Measurements from ENCODE around the gene PLPP3. TPM values are rescaled to one million over a fixed set of nuclear protein-coding genes. Genes with fewer than 3 reads are reported as not detected.

Gene PLPP3
- total RNA-seq, 2 experiments from 2014 or later, result not detected

DNA sequence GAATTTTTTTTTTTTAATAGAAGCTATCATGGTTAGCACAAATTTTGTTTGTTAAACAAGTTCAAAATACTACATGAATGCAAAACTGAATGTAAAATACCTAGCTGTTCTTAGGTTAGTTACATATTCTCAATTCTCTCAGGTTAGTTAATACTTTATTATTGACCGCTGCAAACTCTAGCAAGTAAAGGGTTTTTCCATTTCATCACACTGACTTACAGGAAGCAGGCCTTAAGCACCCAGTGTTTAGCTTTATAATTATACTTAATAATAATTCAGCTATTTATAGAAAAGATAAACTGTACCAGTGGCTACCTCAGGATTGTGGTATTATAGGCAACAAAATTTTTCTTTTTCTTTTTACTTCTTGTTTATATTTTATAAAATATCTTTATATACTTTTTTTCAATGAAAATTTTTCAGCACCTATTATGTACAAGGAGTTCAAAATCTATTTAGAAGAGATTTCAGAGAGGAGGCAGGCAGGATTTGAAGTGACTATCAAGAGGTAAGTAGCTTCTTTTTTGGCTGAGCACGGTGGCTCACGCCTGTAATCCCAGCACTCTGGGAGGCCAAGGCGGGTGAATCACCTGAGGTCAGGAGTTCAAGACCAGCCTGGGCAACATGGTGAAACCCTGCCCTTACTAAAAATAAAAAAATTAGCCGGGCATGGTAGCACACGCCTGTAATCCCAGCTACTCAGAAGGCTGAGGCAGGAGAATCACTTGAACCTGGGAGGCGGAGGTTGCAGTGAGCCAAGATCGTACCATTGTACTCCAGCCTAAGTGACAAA, 17.9 kb downstream of the PLPP3 start:
- ChIA-PET POLR2A (no interaction called here), CTCF (no interaction called here)
- no peaks in the 10 kb centered on the region for H3K9me3 Mint-ChIP-seq (ENCODE audit: low read depth)
- no peak overlapping the region for H3K4me3 Mint-ChIP-seq
- no peak overlapping the region for H3K27ac Mint-ChIP-seq
- intact Hi-C loops (cut with DNase I, micrococcal nuclease), result no loop called here
- DNase-seq, result no peak
- peaks cover 2% of the 10 kb centered on the region for H3K27me3 Mint-ChIP-seq
- ATAC-seq, result no peak
- no peaks in the 10 kb centered on the region for H3K36me3 Mint-ChIP-seq (ENCODE audit: low read depth)
- no peaks in the 10 kb centered on the region for H3K4me1 Mint-ChIP-seq

DNA sequence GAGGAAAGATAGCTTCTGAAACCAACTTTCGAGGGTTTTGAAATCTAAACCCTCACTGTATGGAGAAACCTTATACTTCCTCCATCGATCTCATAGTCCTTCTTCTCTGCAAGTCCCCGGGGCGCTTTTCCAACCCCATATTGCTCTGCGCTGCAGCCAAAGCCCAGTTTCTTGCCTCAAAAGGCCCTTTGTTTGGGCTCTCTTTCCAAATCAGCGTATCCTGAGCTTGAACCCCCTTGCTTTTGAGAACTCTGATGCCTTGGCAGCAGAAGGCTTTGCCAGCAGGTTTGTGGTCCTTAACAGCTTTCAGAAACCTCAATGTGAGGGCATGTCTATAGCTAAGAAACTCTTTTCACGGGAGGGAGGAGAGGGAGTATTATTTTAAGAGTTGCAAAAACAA, 21.6 kb downstream of the PLPP3 start:
- ChIA-PET CTCF (no interaction called here), POLR2A (no interaction called here)
- Mint-ChIP-seq H3K27me3 (no peaks in the 10 kb centered on the region), H3K27ac (no peak overlapping the region), H3K4me3 (no peak overlapping the region), H3K4me1 (no peaks in the 10 kb centered on the region), H3K9me3 (ENCODE audit: low read depth) (no peaks in the 10 kb centered on the region), H3K36me3 (ENCODE audit: low read depth) (no peaks in the 10 kb centered on the region)
- no peak for ATAC-seq
- intact Hi-C loops (cut with DNase I, micrococcal nuclease), result no loop called here
- DNase-seq, result no peak

DNA sequence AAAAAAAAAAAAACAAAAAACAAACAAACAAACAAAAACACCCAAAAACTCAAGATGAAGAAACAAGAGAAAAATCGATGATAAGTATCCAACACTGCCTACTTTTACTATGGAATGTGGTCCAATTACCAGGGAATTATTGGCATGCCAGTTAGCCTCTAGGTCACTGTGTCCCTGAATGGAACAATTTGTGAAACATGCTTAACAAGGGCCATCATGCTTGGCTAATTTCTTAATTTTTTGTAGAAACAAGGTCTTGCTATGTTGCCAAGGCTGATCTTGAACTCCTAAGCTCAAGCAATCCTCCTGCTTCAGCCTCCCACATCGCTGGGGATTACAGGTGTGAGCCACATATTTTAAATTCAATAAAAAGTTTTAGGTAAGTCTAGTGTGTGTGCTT, 23.9 kb downstream of the PLPP3 start:
- POLR2A ChIA-PET, result no interaction called here
- intact Hi-C loops (cut with DNase I, micrococcal nuclease), result no loop called here
- Mint-ChIP-seq H3K27me3 (no peaks in the 10 kb centered on the region), H3K9me3 (ENCODE audit: low read depth) (no peaks in the 10 kb centered on the region), H3K27ac (no peak overlapping the region), H3K4me3 (no peak overlapping the region), H3K4me1 (no peaks in the 10 kb centered on the region), H3K36me3 (ENCODE audit: low read depth) (no peaks in the 10 kb centered on the region)
- ATAC-seq (no peak), DNase-seq (no peak)
- CTCF ChIA-PET, result no interaction called here

DNA sequence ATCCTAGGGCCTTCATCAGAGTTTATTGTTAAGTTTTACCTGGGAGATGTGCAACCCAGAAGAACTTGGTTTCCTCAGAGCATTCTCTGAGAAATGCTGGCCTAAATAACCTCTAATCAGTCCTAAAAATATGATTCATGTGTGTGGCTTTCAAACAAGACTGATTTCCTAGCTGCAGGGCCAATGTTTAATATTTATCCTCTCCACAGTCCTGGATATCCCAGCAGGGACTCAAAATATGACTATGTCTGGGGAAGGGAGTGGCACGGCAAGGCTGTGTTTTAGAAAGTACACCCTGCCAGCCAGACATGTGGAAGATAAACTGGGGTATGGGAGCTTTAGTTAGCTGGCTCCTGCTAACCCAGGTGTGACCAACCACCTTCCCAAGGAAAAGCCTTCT, 26.3 kb downstream of the PLPP3 start:
- POLR2A ChIA-PET, result no interaction called here
- intact Hi-C loops (cut with DNase I, micrococcal nuclease), result no loop called here
- Mint-ChIP-seq H3K27ac (no peak overlapping the region), H3K36me3 (ENCODE audit: low read depth) (no peaks in the 10 kb centered on the region), H3K4me1 (no peaks in the 10 kb centered on the region), H3K4me3 (no peak overlapping the region), H3K9me3 (ENCODE audit: low read depth) (no peaks in the 10 kb centered on the region), H3K27me3 (no peaks in the 10 kb centered on the region)
- CTCF ChIA-PET, result no interaction called here
- no peak for ATAC-seq
- DNase-seq, result no peak

GRCh38 chr1:56552349-56552748, 27.0 kb downstream of the PLPP3 start:
- intact Hi-C loops (cut with DNase I, micrococcal nuclease), result no loop called here
- ChIA-PET CTCF (no interaction called here), POLR2A (no interaction called here)
- Mint-ChIP-seq H3K27me3 (no peaks in the 10 kb centered on the region), H3K36me3 (ENCODE audit: low read depth) (no peaks in the 10 kb centered on the region), H3K4me3 (no peak overlapping the region), H3K9me3 (ENCODE audit: low read depth) (no peaks in the 10 kb centered on the region), H3K27ac (no peak overlapping the region), H3K4me1 (no peaks in the 10 kb centered on the region)
- ATAC-seq (no peak), DNase-seq (no peak)

DNA sequence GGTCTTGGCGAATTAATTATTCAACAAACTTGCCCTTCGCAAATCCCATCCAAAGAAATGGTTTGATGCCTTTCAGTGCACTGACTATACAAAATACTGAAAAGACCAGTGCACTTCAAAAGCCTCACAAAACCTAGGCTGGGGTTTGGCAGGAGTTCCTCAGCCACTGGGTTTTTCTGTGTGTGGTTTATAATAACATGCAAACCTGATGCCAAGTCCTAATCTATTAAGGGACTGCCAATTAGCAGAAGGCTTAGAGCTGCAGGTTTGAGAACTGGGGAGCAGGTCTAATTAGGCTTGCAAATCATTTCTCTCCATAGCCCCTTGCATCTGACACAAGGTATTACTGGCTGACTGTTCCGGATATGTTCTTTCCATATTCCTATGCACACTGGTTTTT, 27.7 kb downstream of the PLPP3 start:
- ChIA-PET CTCF (no interaction called here), POLR2A (no interaction called here)
- H3K36me3 Mint-ChIP-seq (ENCODE audit: low read depth), result no peaks in the 10 kb centered on the region
- ATAC-seq (no peak), DNase-seq (no peak)
- no peaks in the 10 kb centered on the region for H3K4me1 Mint-ChIP-seq
- intact Hi-C loops (cut with DNase I, micrococcal nuclease), result no loop called here
- no peaks in the 10 kb centered on the region for H3K9me3 Mint-ChIP-seq (ENCODE audit: low read depth)
- H3K27ac Mint-ChIP-seq, result no peak overlapping the region
- no peaks in the 10 kb centered on the region for H3K27me3 Mint-ChIP-seq
- H3K4me3 Mint-ChIP-seq, result no peak overlapping the region

DNA sequence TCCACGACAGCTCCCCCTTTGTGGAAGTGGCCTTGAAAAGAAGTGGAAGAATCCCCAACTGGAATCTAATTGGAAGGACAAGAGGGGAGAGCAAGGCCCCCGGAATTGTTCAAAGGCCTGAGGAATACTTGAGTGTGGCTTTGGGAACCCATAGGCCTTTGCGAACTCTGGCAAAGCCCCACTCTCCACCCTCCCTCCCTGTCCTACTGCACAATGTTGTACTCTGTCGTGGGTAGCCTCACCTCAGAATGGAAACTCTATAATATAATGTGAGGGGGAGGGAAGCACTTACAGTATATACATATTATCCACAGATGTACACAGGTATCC, 28.5 kb downstream of the PLPP3 start:
- no peak overlapping the region for H3K4me3 Mint-ChIP-seq
- no peak overlapping the region for H3K27ac Mint-ChIP-seq
- no peaks in the 10 kb centered on the region for H3K27me3 Mint-ChIP-seq
- H3K9me3 Mint-ChIP-seq (ENCODE audit: low read depth), result no peaks in the 10 kb centered on the region
- POLR2A ChIA-PET, result no interaction called here
- ATAC-seq, result no peak
- intact Hi-C loops (cut with DNase I, micrococcal nuclease), result no loop called here
- no peaks in the 10 kb centered on the region for H3K4me1 Mint-ChIP-seq
- CTCF ChIA-PET, result no interaction called here
- H3K36me3 Mint-ChIP-seq (ENCODE audit: low read depth), result no peaks in the 10 kb centered on the region
- DNase-seq, result no peak

GRCh38 chr1:56550138-56550858, 29.1 kb downstream of the PLPP3 start:
- DNase-seq, result no peak
- CTCF ChIA-PET, result no interaction called here
- no peak overlapping the region for H3K4me3 Mint-ChIP-seq
- no peak overlapping the region for H3K27ac Mint-ChIP-seq
- H3K27me3 Mint-ChIP-seq, result no peaks in the 10 kb centered on the region
- no peaks in the 10 kb centered on the region for H3K36me3 Mint-ChIP-seq (ENCODE audit: low read depth)
- POLR2A ChIA-PET, result no interaction called here
- ATAC-seq, result no peak
- H3K9me3 Mint-ChIP-seq (ENCODE audit: low read depth), result no peaks in the 10 kb centered on the region
- no peaks in the 10 kb centered on the region for H3K4me1 Mint-ChIP-seq
- intact Hi-C loops (cut with DNase I, micrococcal nuclease), result no loop called here

DNA sequence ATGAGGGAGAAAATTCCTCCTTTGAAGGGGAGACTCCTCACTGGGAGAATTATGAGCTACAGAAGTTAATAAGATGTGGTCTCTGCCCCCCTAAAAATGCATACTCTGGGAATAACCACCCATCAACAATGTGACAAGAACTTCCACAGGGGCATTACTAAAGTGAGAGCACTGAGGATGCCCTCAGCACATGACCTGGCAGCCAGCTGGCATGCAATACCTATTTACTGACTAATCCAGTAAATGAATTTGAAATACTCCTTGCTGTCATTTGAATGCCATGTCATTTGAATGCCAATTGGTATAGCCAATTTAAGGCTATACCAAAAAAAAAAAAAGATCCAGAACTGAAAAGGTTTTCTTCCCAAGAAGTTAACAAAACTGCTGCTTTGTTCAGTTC, 30.8 kb downstream of the PLPP3 start:
- POLR2A ChIA-PET, result no interaction called here
- no peaks in the 10 kb centered on the region for H3K9me3 Mint-ChIP-seq (ENCODE audit: low read depth)
- no peaks in the 10 kb centered on the region for H3K36me3 Mint-ChIP-seq (ENCODE audit: low read depth)
- no peak overlapping the region for H3K4me3 Mint-ChIP-seq
- no peak for DNase-seq
- H3K4me1 Mint-ChIP-seq, result no peaks in the 10 kb centered on the region
- CTCF ChIA-PET, result interaction anchor here (0.7 kb wide), 1 partner anchor 23 kb away, joined by 3 read pairs; no protein-coding TSS in a partner anchor
- intact Hi-C loops (cut with DNase I, micrococcal nuclease), result no loop called here
- H3K27ac Mint-ChIP-seq, result no peak overlapping the region
- no peaks in the 10 kb centered on the region for H3K27me3 Mint-ChIP-seq
- ATAC-seq, result no peak

DNA sequence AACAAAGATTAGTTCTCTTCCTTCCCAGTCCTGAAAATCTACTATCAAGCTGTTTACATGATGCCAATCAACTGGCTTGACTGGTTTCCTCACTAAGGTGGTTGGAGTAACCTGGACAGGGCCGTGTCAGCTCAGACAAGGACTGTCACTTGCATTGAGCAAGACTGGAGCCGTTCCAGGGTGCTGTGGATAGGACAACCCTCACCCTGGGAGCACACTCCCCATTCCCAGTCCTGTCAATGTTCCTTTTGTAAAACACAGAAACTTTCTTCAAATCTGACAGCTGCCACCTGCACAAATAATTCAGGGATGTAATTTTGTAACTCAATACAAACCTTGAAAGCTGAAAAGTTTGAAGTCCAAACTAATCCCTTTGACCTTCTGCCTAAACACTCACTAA, 31.4 kb downstream of the PLPP3 start:
- Mint-ChIP-seq H3K4me3 (no peak overlapping the region), H3K27me3 (no peaks in the 10 kb centered on the region), H3K4me1 (no peaks in the 10 kb centered on the region), H3K36me3 (ENCODE audit: low read depth) (no peaks in the 10 kb centered on the region), H3K27ac (no peak overlapping the region), H3K9me3 (ENCODE audit: low read depth) (no peaks in the 10 kb centered on the region)
- CTCF ChIA-PET, result interaction anchor here (0.7 kb wide), 1 partner anchor 22 kb away, joined by 3 read pairs; no protein-coding TSS in a partner anchor
- intact Hi-C loops (cut with DNase I, micrococcal nuclease), result no loop called here
- ATAC-seq (no peak), DNase-seq (no peak)
- POLR2A ChIA-PET, result no interaction called here

- intact Hi-C loops (cut with DNase I, micrococcal nuclease), result no loop called here
- H3K9me3 Mint-ChIP-seq (ENCODE audit: low read depth), result no peaks in the 10 kb centered on the region
- CTCF ChIA-PET, result no interaction called here
- H3K27ac Mint-ChIP-seq, result no peak overlapping the region
- H3K4me1 Mint-ChIP-seq, result no peaks in the 10 kb centered on the region
- H3K36me3 Mint-ChIP-seq (ENCODE audit: low read depth), result no peaks in the 10 kb centered on the region
- no peak overlapping the region for H3K4me3 Mint-ChIP-seq
- no peak for ATAC-seq
- no peaks in the 10 kb centered on the region for H3K27me3 Mint-ChIP-seq
- no peak for DNase-seq
- POLR2A ChIA-PET, result no interaction called here
Observed at GRCh38 chr1:56547473-56547872, 31.9 kb downstream of the PLPP3 start.

DNA sequence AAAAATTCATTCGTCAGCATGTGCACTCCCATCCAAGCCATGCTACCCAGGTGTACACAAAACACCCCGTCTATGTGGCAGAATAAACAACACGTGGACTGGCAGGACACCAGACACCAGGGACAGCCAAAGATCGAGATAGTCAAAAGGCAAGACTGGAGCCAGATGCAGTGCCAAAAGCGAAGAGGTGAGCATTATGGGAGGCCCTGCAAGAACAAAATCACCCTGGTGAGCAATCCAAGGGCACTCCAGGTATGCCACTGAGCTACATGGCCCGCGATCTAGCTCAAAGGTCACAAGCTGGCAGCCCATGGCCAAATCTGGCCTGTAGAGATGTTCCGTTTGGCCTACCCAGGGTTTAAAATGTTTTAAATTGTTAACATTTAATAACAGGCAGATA, 33.7 kb downstream of the PLPP3 start:
- Mint-ChIP-seq H3K9me3 (ENCODE audit: low read depth) (no peaks in the 10 kb centered on the region), H3K27ac (no peak overlapping the region), H3K36me3 (ENCODE audit: low read depth) (no peaks in the 10 kb centered on the region), H3K27me3 (peaks cover 1% of the 10 kb centered on the region), H3K4me3 (no peak overlapping the region), H3K4me1 (no peaks in the 10 kb centered on the region)
- POLR2A ChIA-PET, result no interaction called here
- DNase-seq, result no peak
- CTCF ChIA-PET, result no interaction called here
- no peak for ATAC-seq
- intact Hi-C loops (cut with DNase I, micrococcal nuclease), result no loop called here
